ENCODE results near the gene PEG3. TPM values are rescaled to one million over a fixed set of nuclear protein-coding genes. Genes with fewer than 3 reads are reported as not detected.

Gene PEG3
- polyA plus RNA-seq, 1 donor (not counting 4 experiments of a cell fraction or from before 2014, with no cell fraction given), result 0.14 TPM

DNA sequence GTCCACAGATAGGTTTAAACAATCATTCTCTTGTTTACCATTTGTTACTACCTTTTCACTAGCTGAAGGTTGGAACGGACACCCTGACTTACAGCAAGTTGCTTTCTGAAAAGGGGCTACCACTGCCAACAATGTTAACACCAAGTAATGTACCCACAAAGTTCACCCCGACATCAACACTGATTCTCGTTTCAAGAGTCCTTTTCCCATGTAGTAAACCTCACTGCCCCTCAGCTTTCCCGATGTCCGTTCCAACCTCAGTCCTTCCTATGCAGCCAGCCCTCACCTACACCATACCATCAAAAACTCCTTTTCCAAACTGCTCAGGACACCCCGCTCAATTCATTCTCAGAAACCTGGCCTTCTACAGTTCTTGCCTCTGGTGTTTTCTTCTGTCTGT lies 29.0 kb downstream of the PEG3 start:
- Histone ChIP-seq H2AFZ (ENCODE audit: control insufficient read depth, low read length) (no peak overlapping the region), H3K9me3 (ENCODE audit: control insufficient read depth, low read depth, low read length) (peaks cover 8% of the 10 kb centered on the region), H3K4me2 (ENCODE audit: control insufficient read depth, extremely low read depth, insufficient read depth, low read depth, low read length) (no peak overlapping the region), H3K4me3 (ENCODE audit: control insufficient read depth in 2 of 3, extremely low read depth in 1 of 3, insufficient read depth in 2 of 3, low read depth in 1 of 3, low read length in 3 of 3) (no peak overlapping the region), H4K20me1 (ENCODE audit: control insufficient read depth, extremely low read depth, insufficient read depth, low read length) (no peaks in the 10 kb centered on the region), H3K27ac (ENCODE audit: control insufficient read depth, insufficient read depth, low read length) (no peak overlapping the region), H3K4me1 (ENCODE audit: control insufficient read depth, extremely low read depth, insufficient read depth, low read length) (no peaks in the 10 kb centered on the region), H3K79me2 (ENCODE audit: control insufficient read depth, insufficient read depth, low read length) (no peaks in the 10 kb centered on the region), H3K9ac (ENCODE audit: control insufficient read depth, extremely low read depth, insufficient read depth, low read length) (no peak overlapping the region), H3K36me3 (ENCODE audit: control insufficient read depth in 2 of 2, extremely low read depth in 1 of 2, insufficient read depth in 2 of 2, low read length in 2 of 2) (no peaks in the 10 kb centered on the region), H3K27me3 (ENCODE audit: control insufficient read depth, extremely low read depth, insufficient read depth, low read length) (no peaks in the 10 kb centered on the region), H3K9me1 (ENCODE audit: control insufficient read depth, extremely low read depth, insufficient read depth, low read length) (no peaks in the 10 kb centered on the region)
- FAIRE-seq (no peak), DNase-seq (ENCODE audit: low read depth, low spot score) (no peak)
- TF ChIP-seq, protein P1, sequence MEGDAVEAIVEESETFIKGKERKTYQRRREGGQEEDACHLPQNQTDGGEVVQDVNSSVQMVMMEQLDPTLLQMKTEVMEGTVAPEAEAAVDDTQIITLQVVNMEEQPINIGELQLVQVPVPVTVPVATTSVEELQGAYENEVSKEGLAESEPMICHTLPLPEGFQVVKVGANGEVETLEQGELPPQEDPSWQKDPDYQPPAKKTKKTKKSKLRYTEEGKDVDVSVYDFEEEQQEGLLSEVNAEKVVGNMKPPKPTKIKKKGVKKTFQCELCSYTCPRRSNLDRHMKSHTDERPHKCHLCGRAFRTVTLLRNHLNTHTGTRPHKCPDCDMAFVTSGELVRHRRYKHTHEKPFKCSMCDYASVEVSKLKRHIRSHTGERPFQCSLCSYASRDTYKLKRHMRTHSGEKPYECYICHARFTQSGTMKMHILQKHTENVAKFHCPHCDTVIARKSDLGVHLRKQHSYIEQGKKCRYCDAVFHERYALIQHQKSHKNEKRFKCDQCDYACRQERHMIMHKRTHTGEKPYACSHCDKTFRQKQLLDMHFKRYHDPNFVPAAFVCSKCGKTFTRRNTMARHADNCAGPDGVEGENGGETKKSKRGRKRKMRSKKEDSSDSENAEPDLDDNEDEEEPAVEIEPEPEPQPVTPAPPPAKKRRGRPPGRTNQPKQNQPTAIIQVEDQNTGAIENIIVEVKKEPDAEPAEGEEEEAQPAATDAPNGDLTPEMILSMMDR (optimal IDR thresholded peaks at IDR 0.05 in 1 of 3, IDR thresholded peaks at IDR 0.05 in 1 of 3, conservative IDR thresholded peaks at IDR 0.05 in 1 of 3; ENCODE audit: extremely low read depth in 1 of 3, insufficient read depth in 2 of 3, low read length in 3 of 3), result no peak
- no peak for TF ChIP-seq EZH2 (IDR thresholded peaks at IDR 0.05; ENCODE audit: low read length)
- dilution Hi-C loops (cut with MboI; ENCODE audit: extremely low pct_ligation_motif_present, low sequenced_read_pairs), result no loop called here

DNA sequence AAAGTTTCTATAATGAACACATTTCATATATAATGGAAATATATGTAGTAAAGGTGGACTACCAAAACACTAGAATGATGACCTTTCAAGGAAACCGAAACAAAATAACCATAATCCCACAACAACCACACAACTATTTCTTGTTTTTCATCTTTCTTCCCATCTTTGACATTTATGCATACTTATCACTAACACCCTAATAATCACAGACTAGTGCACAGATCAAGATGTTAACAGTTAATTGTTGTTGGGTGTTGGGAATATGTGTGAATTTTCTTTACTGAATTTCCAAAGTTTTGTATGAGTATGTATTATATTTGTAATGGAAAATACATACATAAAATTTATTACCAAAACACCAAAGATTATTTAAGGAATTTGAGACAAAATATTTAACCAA lies 30.3 kb downstream of the PEG3 start:
- no peaks in the 10 kb centered on the region for H3K79me2 ChIP-seq (ENCODE audit: control insufficient read depth, insufficient read depth, low read length)
- no peak for FAIRE-seq
- TF ChIP-seq, protein P1 (optimal IDR thresholded peaks at IDR 0.05 in 1 of 3, IDR thresholded peaks at IDR 0.05 in 1 of 3, conservative IDR thresholded peaks at IDR 0.05 in 1 of 3; ENCODE audit: extremely low read depth in 1 of 3, insufficient read depth in 2 of 3, low read length in 3 of 3), result no peak
- no peak for TF ChIP-seq EZH2 (IDR thresholded peaks at IDR 0.05; ENCODE audit: low read length)

More for the DNA sequence above, 30.3 kb downstream of the PEG3 start:
- dilution Hi-C loops (cut with MboI; ENCODE audit: extremely low pct_ligation_motif_present, low sequenced_read_pairs), result no loop called here
- H3K9me3 ChIP-seq (ENCODE audit: control insufficient read depth, low read depth, low read length), result peaks cover 7% of the 10 kb centered on the region
- no peaks in the 10 kb centered on the region for H3K36me3 ChIP-seq (ENCODE audit: control insufficient read depth in 2 of 2, extremely low read depth in 1 of 2, insufficient read depth in 2 of 2, low read length in 2 of 2)
- H3K27ac ChIP-seq (ENCODE audit: control insufficient read depth, insufficient read depth, low read length), result no peak overlapping the region
- no peak for DNase-seq (ENCODE audit: low read depth, low spot score)
- H4K20me1 ChIP-seq (ENCODE audit: control insufficient read depth, extremely low read depth, insufficient read depth, low read length), result no peaks in the 10 kb centered on the region
- H3K4me3 ChIP-seq (ENCODE audit: control insufficient read depth in 2 of 3, extremely low read depth in 1 of 3, insufficient read depth in 2 of 3, low read depth in 1 of 3, low read length in 3 of 3), result no peak overlapping the region
- H3K4me2 ChIP-seq (ENCODE audit: control insufficient read depth, extremely low read depth, insufficient read depth, low read depth, low read length), result no peak overlapping the region
- H2AFZ ChIP-seq (ENCODE audit: control insufficient read depth, low read length), result no peak overlapping the region
- H3K9me1 ChIP-seq (ENCODE audit: control insufficient read depth, extremely low read depth, insufficient read depth, low read length), result no peaks in the 10 kb centered on the region
- no peaks in the 10 kb centered on the region for H3K27me3 ChIP-seq (ENCODE audit: control insufficient read depth, extremely low read depth, insufficient read depth, low read length)
- H3K9ac ChIP-seq (ENCODE audit: control insufficient read depth, extremely low read depth, insufficient read depth, low read length), result no peak overlapping the region
- no peaks in the 10 kb centered on the region for H3K4me1 ChIP-seq (ENCODE audit: control insufficient read depth, extremely low read depth, insufficient read depth, low read length)

Data from keratinocyte (primary cell).